ENCODE results near the gene PMM1. TPM values are rescaled to one million over a fixed set of nuclear protein-coding genes. Genes with fewer than 3 reads are reported as not detected.
"Not testable (repeated sequence)": the region's sequence is repeated elsewhere in the genome, so short reads cannot be mapped to it uniquely, and the experiment has no call there.

PMM1 gene
- total and polyA plus RNA-seq, 2 of the 13 experiments (the other 11 are each of a cell fraction or from before 2014, with no cell fraction given), result 17.8 to 95.6 TPM

- H3K4me3 ChIP-seq (replicated peaks in 1 of 3; ENCODE audit: insufficient read depth in 1 of 3, low read depth in 2 of 3, low read length in 3 of 3), result no peak overlapping the region
- H3K79me2 ChIP-seq (ENCODE audit: insufficient read depth, low read length), result peaks cover 12% of the 10 kb centered on the region
- peak; percentile 25; the same call in 1 of the 3 replicates for ATAC-seq
- ChIA-PET CTCF (ENCODE audit: low intra/inter-chr PET ratio, low total read pairs) (no interaction called here), POLR2A (interaction anchor here (1.2 kb wide), 1 partner anchor 16 kb away, joined by 3 read pairs; the partner anchor contains the start of gene XRCC6)
- H3K27ac ChIP-seq (ENCODE audit: extremely low read length, insufficient read depth, low read length), result no peak overlapping the region
- peaks cover 28 to 88% of the 10 kb centered on the region in 2 experiments for H3K36me3 ChIP-seq (replicated peaks in 1 of 2; ENCODE audit: control insufficient read depth in 1 of 2, insufficient read depth in 2 of 2, low read length in 2 of 2)
- H3K9me3 ChIP-seq (ENCODE audit: low read length), result no peaks in the 10 kb centered on the region
- no peak for FAIRE-seq
- TF ChIP-seq CEBPB (IDR thresholded peaks at IDR 0.05; ENCODE audit: borderline replicate concordance, low read depth, low read length), result peak; percentile 43; the same call in 1 of the 2 replicates
- no peak for TF ChIP-seq KDM6A (CRISPR knock-in tag; IDR thresholded peaks at IDR 0.05; ENCODE audit: low read depth)
- TF ChIP-seq CEBPG (CRISPR knock-in tag; IDR thresholded peaks at IDR 0.05), result 0 out of 2 replicates have a peak, but pooled peaks have one; percentile 11
- no peak for TF ChIP-seq MAFK (conservative IDR thresholded peaks at IDR 0.05 in 1 of 2, IDR thresholded peaks at IDR 0.05 in 1 of 2; ENCODE audit: low read length in 2 of 2)
- H4K20me1 ChIP-seq (ENCODE audit: insufficient read depth, low read length), result peaks cover 3% of the 10 kb centered on the region; the same call in 1 of the 2 replicates
- H3K4me1 ChIP-seq (ENCODE audit: insufficient read depth, low read length), result no peaks in the 10 kb centered on the region
- H3K27me3 ChIP-seq (ENCODE audit: control insufficient read depth in 1 of 2, insufficient read depth in 2 of 2, low read length in 2 of 2), result no peaks in the 10 kb centered on the region
- in situ Hi-C loops (cut with HindIII; ENCODE audit: extremely low pct_ligation_motif_present, low pct_unique_long_range_greater_than_20kb) (no loop called here), intact Hi-C loops (cut with micrococcal nuclease; ENCODE audit: unreplicated experiment) (no loop called here)
- no peak overlapping the region for H2AFZ ChIP-seq (ENCODE audit: low read length)
- no peak overlapping the region for H3K4me2 ChIP-seq (ENCODE audit: low read depth, low read length)
- TSS peak; percentile 15 for BruUV-seq (replicated peaks)
- no peak overlapping the region for H3K9ac ChIP-seq (ENCODE audit: insufficient read depth, low read depth, low read length)
- DNase-seq (ENCODE audit: low spot score), result no peak
- WGBS (ENCODE audit: low lambda C conversion rate), result 93% methylated on average over 5 of the region's 5 CpGs
Observed at GRCh38 chr22:41638124-41638523, 48.5 kb upstream of the PMM1 start.

GRCh38 chr22:41637623-41638022, 48.0 kb upstream of the PMM1 start:
- H3K4me1 ChIP-seq (ENCODE audit: insufficient read depth, low read length); H3K27ac ChIP-seq (ENCODE audit: extremely low read length, insufficient read depth, low read length); intact Hi-C loops (cut with micrococcal nuclease; ENCODE audit: unreplicated experiment); H2AFZ ChIP-seq (ENCODE audit: low read length); H3K9ac ChIP-seq (ENCODE audit: insufficient read depth, low read depth, low read length); in situ Hi-C loops (cut with HindIII; ENCODE audit: extremely low pct_ligation_motif_present, low pct_unique_long_range_greater_than_20kb); CTCF ChIA-PET (ENCODE audit: low intra/inter-chr PET ratio, low total read pairs); DNase-seq (ENCODE audit: low spot score); H3K4me2 ChIP-seq (ENCODE audit: low read depth, low read length); FAIRE-seq; BruUV-seq (replicated peaks); H3K27me3 ChIP-seq (ENCODE audit: control insufficient read depth in 1 of 2, insufficient read depth in 2 of 2, low read length in 2 of 2); ATAC-seq; H3K4me3 ChIP-seq (replicated peaks in 1 of 3; ENCODE audit: insufficient read depth in 1 of 3, low read depth in 2 of 3, low read length in 3 of 3); H4K20me1 ChIP-seq (ENCODE audit: insufficient read depth, low read length); H3K9me3 ChIP-seq (ENCODE audit: low read length): not testable (repeated sequence)
- Histone ChIP-seq H3K79me2 (ENCODE audit: insufficient read depth, low read length) (peaks cover 13% of the 10 kb centered on the region), H3K36me3 (replicated peaks in 1 of 2; ENCODE audit: control insufficient read depth in 1 of 2, insufficient read depth in 2 of 2, low read length in 2 of 2) (peaks cover 26 to 84% of the 10 kb centered on the region in 2 experiments)
- POLR2A ChIA-PET, result interaction anchor here (1.2 kb wide), 1 partner anchor 16 kb away, joined by 3 read pairs; the partner anchor contains the start of gene XRCC6
- WGBS (ENCODE audit: low lambda C conversion rate), result 98% methylated on average over 7 of the region's 8 CpGs

All from HepG2 (cell line).